Heart right ventricle (tissue), 16 donors: ENCODE results near the gene RCL1. TPM values are rescaled to one million over a fixed set of nuclear protein-coding genes. Genes with fewer than 3 reads are reported as not detected.

Experiments
- ATAC-seq, 8 donors: fragments of 200-7000 bp; cut with Tn5 transposase; one replicate each; pipeline ENCODE4 v1.9.1; 2020; ENCODE audit warnings: mild to moderate bottlenecking in 8 of 8, moderate library complexity in 8 of 8, moderate number of reproducible peaks in 1 of 8
- DNase-seq, 2 donors: peaks; one replicate each; pipeline ENCODE4 v3.0.0-alpha.2; 2020
- H3K27ac ChIP-seq, 10 donors: fragments of 200-600 bp; sonication (generic) in 2 of 10; one replicate each; pipeline versions ENCODE4 v1.5.0 to v1.8.0; 2020 to 2022; ENCODE audit warnings: mild to moderate bottlenecking in 3 of 10
- H3K27me3 ChIP-seq, 7 donors: fragments of 200-600 bp; one replicate each; pipeline ENCODE4 v1.8.0; 2021 to 2022; ENCODE audit warnings: mild to moderate bottlenecking in 2 of 7
- H3K36me3 ChIP-seq, 9 donors: fragments of 200-600 bp; sonication (generic) in 1 of 9; one replicate each; pipeline versions ENCODE4 v1.5.0 to v1.8.0; 2020 to 2022; ENCODE audit warnings: mild to moderate bottlenecking in 2 of 9
- H3K4me1 ChIP-seq, 9 donors: fragments of 200-600 bp; sonication (generic) in 1 of 9; one replicate each; pipeline versions ENCODE4 v1.5.0 to v1.8.0; 2020 to 2022; ENCODE audit warnings: mild to moderate bottlenecking in 4 of 9
- H3K4me3 ChIP-seq, 10 donors: fragments of 200-600 bp; sonication (generic) in 2 of 10; one replicate each; pipeline versions ENCODE4 v1.5.0 to v1.8.0; 2020 to 2022; ENCODE audit warnings: mild to moderate bottlenecking in 7 of 10, moderate library complexity in 2 of 10
- H3K9me3 ChIP-seq, 11 donors: fragments of 200-600 bp in 10 of 11; sonication (generic) in 2 of 11; one replicate each; pipeline versions ENCODE4 v1.5.0 to v1.8.0; 2013 to 2022; ENCODE audit warnings: mild to moderate bottlenecking in 2 of 11, control low read depth in 1 of 11, moderate library complexity in 1 of 11
- CTCF ChIP-seq, 9 donors: fragments of 200-600 bp; sonication (generic) in 2 of 9; IDR thresholded peaks; one replicate each; pipeline versions ENCODE4 v1.5.0 to v1.8.0; 2021 to 2022; ENCODE audit warnings: antibody characterized with exemption in 9 of 9, mild to moderate bottlenecking in 5 of 9, moderate library complexity in 1 of 9
- WGBS, 2 donors: extraction: QIAGEN DNeasy Blood & Tissue Kit; methylation state at CpG; one replicate each; pipeline ENCODE4 v1.1.7; 2013; ENCODE audit warnings: inconsistent platforms in 1 of 2; 5-methylcytosine and 5-hydroxymethylcytosine counted together
- intact Hi-C, 10 donors: fragments of 100-400 bp; cut with DNase I; formaldehyde crosslinking; loops; one replicate each; pipeline versions ENCODE4 v1.11.1 to v1.14.2; 2022
- polyA plus RNA-seq, 2 donors: library from polyadenylated mRNA; stranded (reverse); fragments of 200-250 nt; gene quantifications; one replicate each; pipeline ENCODE4 v1.2.3, GENCODE V29; 2013
- total RNA-seq, 10 donors: library from RNA; stranded (reverse); fragmentation: NEBNext Ultra II Directional in 3 of 10; extraction: Animal tissue kit (Norgen Biotek cat#: 25700) in 3 of 10; gene quantifications; one replicate each; pipeline versions ENCODE4 v1.2.1 to v1.2.4, GENCODE V29; 2021 to 2023
- donor health status: Arrhythmogenic right ventricular cardiomyopathy.
- donor health status: ischemic (EF 13 %, LVEDD 7.1; RV severe dilation, severe dysfunction).
- donor health status: healthy with polysubstance abuse.
- donor health status: DM: no; HTN: yes; CAD: no.
- donor health status: DM: no; HTN: no; CAD: no.
- donor health status: ischemic (EF 25% LVEDD 6.9; RV normal size, moderate dysfunction).
- donor health status: ischemic (EF 25% LVEDD 5.7; RV mildly dilated, moderate dysfunction).
- donor health status: healthy.
- donor health status: DM: yes; HTN: yes; CAD: no.
- donor health status: Ischemic cardiomyopathy.
- donor health status: ischemic (EF 35%, LVEDD 5.7; RV mildly dilated, moderate dysfunction).
- donor health status: nonischemic (EF 11% LVEDD 7.7; RV severe dilation, severe dysfunction).
- donor health status: DM: yes; HTN: yes; CAD: no.
- donor health status: PGD.
- donor health status: ischemic (EF 29% LVEDD 5.4; RV normal size, mild dysfunction).
- donor health status: nonischemic (EF 23%, LVEDD 6.1; RV moderate dilation, normal function).

The RCL1 gene
- total and polyA plus RNA-seq, 12 donors = 4.8 to 9.9 (median 6.8) TPM

GRCh38 chr9:4828761-4829160 lies 36.0 kb downstream of the RCL1 start:
- Histone ChIP-seq H3K27ac (no peak overlapping the region), H3K4me3 (no peak overlapping the region), H3K4me1 (peaks cover 0 to 36% (median 10%) of the 10 kb centered on the region in 9 donors), H3K27me3 (no peaks in the 10 kb centered on the region), H3K36me3 (peaks cover 0 to 25% (median 1%) of the 10 kb centered on the region in 9 donors), H3K9me3 (no peaks in the 10 kb centered on the region)
- no peak for DNase-seq
- no peak for TF ChIP-seq CTCF (IDR thresholded peaks at IDR 0.05)
- intact Hi-C loops = no loop called here
- ATAC-seq = no peak
- whole genome bisulfite sequencing, 2 donors = 71 to 89% methylated on average over 2 of the region's 2 CpGs

GRCh38 chr9:4829969-4830368 lies 37.2 kb downstream of the RCL1 start:
- Histone ChIP-seq H3K27ac (no peak overlapping the region), H3K4me1 (peaks cover 0 to 48% (median 10%) of the 10 kb centered on the region in 9 donors), H3K9me3 (no peaks in the 10 kb centered on the region), H3K36me3 (peaks cover 0 to 35% (median 10%) of the 10 kb centered on the region in 9 donors), H3K4me3 (no peak overlapping the region), H3K27me3 (no peaks in the 10 kb centered on the region)
- no peak for TF ChIP-seq CTCF (IDR thresholded peaks at IDR 0.05)
- intact Hi-C loops = no loop called here
- DNase-seq = no peak
- WGBS, 2 donors = 81 to 88% methylated on average over 1 of the region's 1 CpG
- ATAC-seq = no peak

DNA sequence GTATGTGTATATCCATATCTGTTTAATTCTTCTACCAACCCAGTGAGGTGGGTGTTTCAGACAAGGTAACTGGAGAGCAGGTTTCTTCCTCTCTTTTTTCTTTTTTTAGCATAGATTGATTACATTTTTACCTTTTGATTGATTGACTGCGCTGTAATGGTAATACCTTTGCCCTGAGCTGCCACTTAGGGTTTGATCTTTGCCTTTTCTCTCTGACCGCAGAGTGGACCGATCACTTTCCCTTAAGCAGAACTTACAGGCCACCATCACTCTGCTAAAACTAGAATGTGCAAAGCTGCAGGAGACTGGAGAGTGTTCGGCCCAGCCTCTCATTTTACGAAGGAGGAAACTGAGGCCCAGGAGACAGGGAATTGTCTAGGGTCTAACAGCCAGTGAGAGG lies 38.0 kb downstream of the RCL1 start:
- H3K36me3 ChIP-seq = peaks cover 0 to 36% (median 13%) of the 10 kb centered on the region in 9 donors
- 78 to 88% methylated on average over 5 of the region's 5 CpGs for WGBS, 2 donors
- ATAC-seq = no peak
- H3K27ac ChIP-seq = no peak overlapping the region
- intact Hi-C loops = no loop called here
- no peaks in the 10 kb centered on the region for H3K9me3 ChIP-seq
- no peak for DNase-seq
- H3K27me3 ChIP-seq = no peaks in the 10 kb centered on the region
- peaks cover 0 to 50% (median 10%) of the 10 kb centered on the region in 9 donors for H3K4me1 ChIP-seq
- no peak overlapping the region for H3K4me3 ChIP-seq
- TF ChIP-seq CTCF (IDR thresholded peaks at IDR 0.05) = no peak

DNA sequence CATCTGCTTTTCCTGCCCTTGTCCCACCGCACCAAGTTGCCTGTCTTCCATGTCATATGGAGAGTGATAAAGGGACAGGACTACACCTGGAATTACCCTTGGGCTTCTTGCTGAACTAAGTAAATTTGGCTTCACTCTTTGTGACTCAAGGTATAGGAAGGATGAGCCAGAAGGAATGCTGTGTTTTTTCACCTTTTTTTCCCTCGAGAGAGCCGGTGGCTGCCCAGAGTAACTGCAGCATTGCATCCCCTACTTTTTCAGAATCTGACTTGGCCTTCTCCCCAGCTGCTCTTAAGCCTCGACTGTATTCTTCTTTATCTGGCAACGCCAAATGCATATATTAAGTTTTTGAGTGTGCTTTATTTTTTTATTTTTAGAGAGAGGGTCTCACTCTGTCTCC lies 38.4 kb downstream of the RCL1 start:
- H3K27me3 ChIP-seq = no peaks in the 10 kb centered on the region
- DNase-seq (no peak), ATAC-seq (no peak)
- intact Hi-C loops = no loop called here
- H3K27ac ChIP-seq = no peak overlapping the region
- no peak for TF ChIP-seq CTCF (IDR thresholded peaks at IDR 0.05)
- WGBS, 2 donors = 89 to 91% methylated on average over 5 of the region's 5 CpGs
- H3K36me3 ChIP-seq = peaks cover 0 to 41% (median 16%) of the 10 kb centered on the region in 9 donors
- no peak overlapping the region for H3K4me3 ChIP-seq
- H3K9me3 ChIP-seq = no peaks in the 10 kb centered on the region
- H3K4me1 ChIP-seq = peaks cover 0 to 50% (median 10%) of the 10 kb centered on the region in 9 donors
